IMR-90 (cell line): ENCODE measurements around the gene NUB1. TPM values are rescaled to one million over a fixed set of nuclear protein-coding genes. Genes with fewer than 3 reads are reported as not detected.

Experiments
- ATAC-seq: fragments of 200-7000 bp; cut with Tn5 transposase; 2 replicates; pipeline ENCODE4 v1.9.1; 2020; ENCODE audit warnings: low read depth, mild to moderate bottlenecking, moderate library complexity
- BruUV-seq: library from RNA; stranded (reverse); fragments of 400-500 nt; replicated peaks from 2 replicates; lab custom pipeline; 2021; lab: Mats Ljungman, UMichigan
- CTCF ChIA-PET: fragments of 300-600 bp; formaldehyde crosslinking; extraction: SDS; loops from one replicate; lab custom pipeline; 2021; ENCODE audit warnings: antibody characterized with exemption; lab: Yijun Ruan, JAX
- POLR2A ChIA-PET: fragments of 300-600 bp; sonication (Branson Sonifier 250); formaldehyde crosslinking; loops from one replicate; lab custom pipeline; 2022; ENCODE audit warnings: antibody characterized with exemption; ENCODE audit not compliant: unreplicated experiment; lab: Charles Lee
- DNase-seq: peaks from one replicate; pipeline ENCODE4 v3.0.0; 2013
- H2AFZ ChIP-seq: replicated peaks from 2 replicates; pipeline ENCODE3; 2013; ENCODE audit warnings: low read length, mild to moderate bottlenecking; ENCODE audit not compliant: poor library complexity
- H2AK5ac ChIP-seq: 2 replicates; pipeline ENCODE4 v1.6.1; 2013; ENCODE audit warnings: low read depth, low read length, inconsistent platforms
- H2AK9ac ChIP-seq: replicated peaks from 2 replicates; pipeline ENCODE3; 2013; ENCODE audit warnings: mild to moderate bottlenecking, low read depth, low read length, moderate library complexity; ENCODE audit not compliant: poor library complexity
- H2BK120ac ChIP-seq: 2 replicates; pipeline ENCODE4 v1.6.1; 2013; ENCODE audit warnings: low read depth, low read length, inconsistent platforms
- H2BK15ac ChIP-seq: 3 replicates; pipeline ENCODE4 v1.6.1; 2013; ENCODE audit warnings: low read depth, low read length, inconsistent platforms
- H2BK20ac ChIP-seq: 2 replicates; pipeline ENCODE4 v1.6.1; 2013; ENCODE audit warnings: low read depth, mild to moderate bottlenecking, inconsistent platforms, low read length, moderate library complexity
- H2BK5ac ChIP-seq: 2 replicates; pipeline ENCODE4 v1.6.1; 2013; ENCODE audit warnings: mild to moderate bottlenecking, low read depth, low read length, inconsistent platforms; ENCODE audit not compliant: poor library complexity, severe bottlenecking
- H3K14ac ChIP-seq: replicated peaks from 2 replicates; pipeline ENCODE4 v1.6.1; 2013; ENCODE audit warnings: low read depth, low read length, inconsistent platforms
- H3K18ac ChIP-seq: 2 replicates; pipeline ENCODE4 v1.6.1; 2013; ENCODE audit warnings: low read depth, low read length, control low read depth
- H3K23ac ChIP-seq: 2 replicates; pipeline ENCODE4 v1.6.1; 2013; ENCODE audit warnings: low read depth, low read length, inconsistent platforms
- H3K27ac ChIP-seq: 2 replicates; pipeline ENCODE4 v1.5.1; 2013; ENCODE audit warnings: mild to moderate bottlenecking, control low read depth, low read length; ENCODE audit not compliant: insufficient read depth
- H3K27me3 ChIP-seq: 2 replicates; pipeline ENCODE4 v1.6.1; 2013; ENCODE audit warnings: low read length; ENCODE audit not compliant: control insufficient read depth, insufficient read depth
- H3K36me3 ChIP-seq: 2 replicates; pipeline ENCODE4 v1.6.1; 2013; ENCODE audit warnings: low read length, mixed read lengths; ENCODE audit not compliant: control insufficient read depth, insufficient read depth
- H3K4ac ChIP-seq: 2 replicates; pipeline ENCODE4 v1.6.1; 2013; ENCODE audit warnings: low read depth, low read length, inconsistent platforms
- H3K4me1 ChIP-seq: 2 replicates; pipeline ENCODE4 v1.6.1; 2013; ENCODE audit warnings: low read length, mixed read lengths; ENCODE audit not compliant: control insufficient read depth, insufficient read depth
- H3K4me2 ChIP-seq: 2 replicates; pipeline ENCODE4 v1.6.1; 2013; ENCODE audit warnings: low read depth, mild to moderate bottlenecking, control low read depth, low read length, moderate library complexity
- H3K4me3 ChIP-seq: 2 replicates; pipeline ENCODE4 v1.5.1; 2013; ENCODE audit warnings: low read depth, mild to moderate bottlenecking, control low read depth, low read length, moderate library complexity; ENCODE audit not compliant: insufficient read depth
- H3K56ac ChIP-seq: 2 replicates; pipeline ENCODE4 v1.6.1; 2013; ENCODE audit warnings: low read length, inconsistent platforms; ENCODE audit not compliant: insufficient read depth; ENCODE audit errors: extremely low read depth
- H3K79me1 ChIP-seq, 2 experiments: 2 replicates each; pipeline ENCODE4 v1.6.1; 2013; ENCODE audit warnings: low read length in 2 of 2, inconsistent platforms in 1 of 2, low read depth in 1 of 2
- H3K9ac ChIP-seq: 2 replicates; pipeline ENCODE4 v1.6.1; 2013; ENCODE audit warnings: low read depth, low read length, control low read depth
- H3K9me1 ChIP-seq: 2 replicates; pipeline ENCODE4 v1.6.1; 2013; ENCODE audit warnings: low read length, inconsistent platforms; ENCODE audit not compliant: insufficient read depth
- H3K9me3 ChIP-seq: 2 replicates; pipeline ENCODE4 v1.6.1; 2013; ENCODE audit warnings: low read length; ENCODE audit not compliant: control insufficient read depth, insufficient read depth
- H4K20me1 ChIP-seq: 2 replicates; pipeline ENCODE4 v1.6.1; 2013; ENCODE audit warnings: low read length, inconsistent platforms; ENCODE audit not compliant: insufficient read depth
- H4K5ac ChIP-seq: 2 replicates; pipeline ENCODE4 v1.6.1; 2013; ENCODE audit warnings: mild to moderate bottlenecking, low read depth, low read length, control low read depth
- H4K8ac ChIP-seq, 2 experiments: 2 replicates each; pipeline ENCODE4 v1.6.1; 2013; ENCODE audit warnings: low read depth in 2 of 2, low read length in 2 of 2, control low read depth in 1 of 2, inconsistent platforms in 1 of 2
- H4K91ac ChIP-seq: 2 replicates; pipeline ENCODE4 v1.6.1; 2013; ENCODE audit warnings: low read depth, low read length, inconsistent platforms; ENCODE audit not compliant: insufficient read depth
- BHLHE40 ChIP-seq: fragments of 150-350 bp; IDR thresholded peaks from 2 replicates; pipeline ENCODE4 v1.6.1; 2016; ENCODE audit warnings: mild to moderate bottlenecking, low read depth, low read length
- CEBPB ChIP-seq: IDR thresholded peaks from 2 replicates; pipeline ENCODE4 v1.6.1; 2012; ENCODE audit warnings: low read depth, low read length, improper control_type of control experiment
- CHD1 ChIP-seq: IDR thresholded peaks from 2 replicates; pipeline ENCODE4 v1.6.1; 2012; ENCODE audit warnings: low read depth, low read length, improper control_type of control experiment
- ELK1 ChIP-seq: fragments of 150-350 bp; IDR thresholded peaks from 2 replicates; pipeline ENCODE4 v1.6.1; 2016; ENCODE audit warnings: low read depth, mild to moderate bottlenecking, low read length, moderate library complexity, borderline replicate concordance
- FOS ChIP-seq: fragments of 150-350 bp; IDR thresholded peaks from 2 replicates; pipeline ENCODE4 v1.6.1; 2016; ENCODE audit warnings: low read depth, low read length
- MAFK ChIP-seq: IDR thresholded peaks from 2 replicates; pipeline ENCODE4 v1.6.1; 2012; ENCODE audit warnings: low read depth, low read length, improper control_type of control experiment
- MAZ ChIP-seq: IDR thresholded peaks from 2 replicates; pipeline ENCODE4 v1.6.1; 2012; ENCODE audit warnings: low read depth, mild to moderate bottlenecking, low read length, improper control_type of control experiment, moderate library complexity, borderline replicate concordance
- MXI1 ChIP-seq: IDR thresholded peaks from 2 replicates; pipeline ENCODE4 v1.6.1; 2012; ENCODE audit warnings: low read depth, mild to moderate bottlenecking, low read length, moderate library complexity, borderline replicate concordance
- NFE2L2 ChIP-seq: fragments of 150-350 bp; IDR thresholded peaks from 2 replicates; pipeline ENCODE4 v1.6.1; 2016; ENCODE audit warnings: low read depth, mild to moderate bottlenecking, low read length
- POLR2A ChIP-seq: IDR thresholded peaks from 2 replicates; pipeline ENCODE4 v1.6.1; 2012; ENCODE audit warnings: mild to moderate bottlenecking, low read depth, low read length
- RAD21 ChIP-seq: IDR thresholded peaks from 2 replicates; pipeline ENCODE4 v1.6.1; 2012; ENCODE audit warnings: low read length, improper control_type of control experiment
- RCOR1 ChIP-seq: IDR thresholded peaks from 2 replicates; pipeline ENCODE4 v1.6.1; 2012; ENCODE audit warnings: mild to moderate bottlenecking, low read length, improper control_type of control experiment; ENCODE audit not compliant: insufficient replicate concordance
- RFX5 ChIP-seq: IDR thresholded peaks from 2 replicates; pipeline ENCODE4 v1.8.0; 2012; ENCODE audit warnings: low read depth, mild to moderate bottlenecking, low read length, moderate library complexity
- SMC3 ChIP-seq: fragments of 150-350 bp; IDR thresholded peaks from 2 replicates; pipeline ENCODE4 v1.6.1; 2016; ENCODE audit warnings: low read depth, mild to moderate bottlenecking, antibody characterized with exemption, low read length, moderate library complexity
- USF2 ChIP-seq: fragments of 150-350 bp; IDR thresholded peaks from 2 replicates; pipeline ENCODE4 v1.6.1; 2017; ENCODE audit warnings: mild to moderate bottlenecking, antibody characterized with exemption, low read length, low read depth
- WGBS, 2 experiments: methylation state at CpG; one replicate each; pipeline versions ENCODE4 v1.1.5 to v1.1.7; 2013; ENCODE audit warnings: missing lambda C conversion rate in 2 of 2; ENCODE audit not compliant: insufficient read length in 1 of 2; ENCODE audit errors: extremely low coverage in 2 of 2; 5-methylcytosine and 5-hydroxymethylcytosine counted together
- dilution Hi-C: fragments of 300-500 bp; cut with HindIII; formaldehyde crosslinking; loops from one replicate; pipeline ENCODE4 v1.14.3; 2018; ENCODE audit warnings: low sequenced_read_pairs; ENCODE audit not compliant: unreplicated experiment
- in situ Hi-C: fragments of 300-500 bp; cut with MboI; formaldehyde crosslinking; loops from 3 replicates; pipeline ENCODE4 v1.14.3; 2019; ENCODE audit warnings: low sequenced_read_pairs, inconsistent platforms, mixed read lengths
- intact Hi-C: fragments of 100-400 bp; cut with micrococcal nuclease; formaldehyde crosslinking; loops from 2 replicates; pipeline ENCODE4 v1.10.0; 2022
- polyA plus RNA-seq, 3 experiments: library from polyadenylated mRNA; depleted of rRNA; stranded (reverse); fragments of >200 nt; gene quantifications; 2 replicates each; pipeline ENCODE4 v1.2.3, GENCODE V29; 2012; ENCODE audit warnings: low replicate concordance in 1 of 3
- total RNA-seq: library from RNA; depleted of rRNA; stranded (reverse); fragments of >200 nt; gene quantifications from 2 replicates; pipeline ENCODE4 v1.2.3, GENCODE V29; 2012
- TF ChIP-seq, protein P1 (sequence below): conservative IDR thresholded peaks from 2 replicates; pipeline ENCODE4 v1.5.1; 2012; ENCODE audit warnings: mild to moderate bottlenecking, low read depth, low read length, improper control_type of control experiment

NUB1 gene
- total and polyA plus RNA-seq, 2 of the 4 experiments (the other 2 are of a cell fraction) = 20.1 to 29.7 TPM

DNA sequence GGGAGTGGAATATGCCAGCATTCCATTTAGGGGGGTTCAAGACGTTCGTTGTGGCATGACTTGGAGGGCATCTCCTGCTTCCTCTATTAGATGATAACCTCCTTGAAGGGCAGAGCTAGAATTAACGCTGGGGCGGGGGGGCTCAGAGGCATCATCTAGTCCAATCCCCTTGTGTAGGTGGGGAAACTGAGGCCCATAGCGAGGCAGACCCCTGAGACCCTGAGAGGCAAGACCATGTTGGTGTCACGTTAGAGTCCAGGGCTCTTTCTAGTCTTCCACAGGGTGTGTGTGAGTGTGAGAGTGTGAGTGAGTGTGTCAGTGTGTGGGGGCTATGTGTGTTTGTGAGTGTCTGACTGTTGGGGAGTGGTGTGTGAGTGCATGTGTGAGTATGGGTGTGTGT lies 29.3 kb upstream of the NUB1 start:
- peaks cover 6% of the 10 kb centered on the region for H3K9me3 ChIP-seq
- H3K79me1 ChIP-seq = no peaks in the 10 kb centered on the region
- H3K18ac ChIP-seq = no peak overlapping the region
- H3K14ac ChIP-seq = no peak overlapping the region
- no peak overlapping the region for H2AFZ ChIP-seq
- H3K4ac ChIP-seq = no peak overlapping the region
- H4K5ac ChIP-seq = no peak overlapping the region
- no peak overlapping the region for H3K56ac ChIP-seq
- TF ChIP-seq MXI1 = no peak
- no peak for TF ChIP-seq MAZ
- no peak for TF ChIP-seq ELK1
- TF ChIP-seq NFE2L2 = no peak
- no peak for TF ChIP-seq CHD1
- no peak for TF ChIP-seq MAFK
- TF ChIP-seq POLR2A = no peak
- TF ChIP-seq CEBPB = no peak
- TF ChIP-seq BHLHE40 = no peak
- no peak for TF ChIP-seq FOS
- TF ChIP-seq, protein P1, sequence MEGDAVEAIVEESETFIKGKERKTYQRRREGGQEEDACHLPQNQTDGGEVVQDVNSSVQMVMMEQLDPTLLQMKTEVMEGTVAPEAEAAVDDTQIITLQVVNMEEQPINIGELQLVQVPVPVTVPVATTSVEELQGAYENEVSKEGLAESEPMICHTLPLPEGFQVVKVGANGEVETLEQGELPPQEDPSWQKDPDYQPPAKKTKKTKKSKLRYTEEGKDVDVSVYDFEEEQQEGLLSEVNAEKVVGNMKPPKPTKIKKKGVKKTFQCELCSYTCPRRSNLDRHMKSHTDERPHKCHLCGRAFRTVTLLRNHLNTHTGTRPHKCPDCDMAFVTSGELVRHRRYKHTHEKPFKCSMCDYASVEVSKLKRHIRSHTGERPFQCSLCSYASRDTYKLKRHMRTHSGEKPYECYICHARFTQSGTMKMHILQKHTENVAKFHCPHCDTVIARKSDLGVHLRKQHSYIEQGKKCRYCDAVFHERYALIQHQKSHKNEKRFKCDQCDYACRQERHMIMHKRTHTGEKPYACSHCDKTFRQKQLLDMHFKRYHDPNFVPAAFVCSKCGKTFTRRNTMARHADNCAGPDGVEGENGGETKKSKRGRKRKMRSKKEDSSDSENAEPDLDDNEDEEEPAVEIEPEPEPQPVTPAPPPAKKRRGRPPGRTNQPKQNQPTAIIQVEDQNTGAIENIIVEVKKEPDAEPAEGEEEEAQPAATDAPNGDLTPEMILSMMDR = no peak
- TF ChIP-seq RCOR1 = no peak
- no peak for TF ChIP-seq SMC3
- no peak for TF ChIP-seq RAD21
- TF ChIP-seq USF2 = no peak
- TF ChIP-seq RFX5 = no peak
- CTCF ChIA-PET = no interaction called here
- dilution Hi-C loops = no loop called here
- in situ Hi-C loops = no loop called here
- H3K27me3 ChIP-seq = peaks cover 2% of the 10 kb centered on the region; the same call in 1 of the 2 replicates
- H3K4me1 ChIP-seq = peaks cover 14% of the 10 kb centered on the region; the same call in 1 of the 2 replicates
- no peak overlapping the region for H2AK9ac ChIP-seq
- peak overlapping the region; percentile 86 for H2BK5ac ChIP-seq
- H3K9me1 ChIP-seq = peaks cover 10% of the 10 kb centered on the region
- intact Hi-C loops = loop anchor here (5.0 kb wide), 1 partner anchor 445 kb away; no protein-coding TSS in a partner anchor
- H2BK120ac ChIP-seq = no peak overlapping the region
- no peaks in the 10 kb centered on the region for H3K36me3 ChIP-seq
- no peak overlapping the region for H4K91ac ChIP-seq
- H2BK20ac ChIP-seq = no peak overlapping the region
- WGBS, 2 experiments = 86% methylated on average over 1 of the region's 6 CpGs; no CpG with 5 or more reads in 1 of the 2 experiments
- H3K4me3 ChIP-seq = no peak overlapping the region
- POLR2A ChIA-PET = no interaction called here
- no peak for ATAC-seq
- no peak overlapping the region for H3K23ac ChIP-seq
- BruUV-seq = no TSS peak
- no peak overlapping the region for H4K8ac ChIP-seq
- DNase-seq = no peak
- H4K20me1 ChIP-seq = peaks cover 3% of the 10 kb centered on the region; the same call in 1 of the 2 replicates
- H2AK5ac ChIP-seq = peak overlapping the region; percentile 9; the same call in 1 of the 2 replicates
- H2BK15ac ChIP-seq = no peak overlapping the region
- H3K4me2 ChIP-seq = no peak overlapping the region
- H3K9ac ChIP-seq = no peak overlapping the region
- no peak overlapping the region for H3K27ac ChIP-seq
